Small intestine (tissue), 16 donors: ENCODE results near the gene PWWP3B. TPM values are rescaled to one million over a fixed set of nuclear protein-coding genes. Genes with fewer than 3 reads are reported as not detected.

ENCODE experiments used
- DNase-seq, 2 donors: peaks; one replicate each; pipeline versions ENCODE4 v3.0.0 to v3.0.0-alpha.2; 2013
- FAIRE-seq: peaks from 2 replicates; lab custom pipeline; 2012; peaks lifted over from hg19 to GRCh38; lab: Jason Lieb, UNC
- H3K27ac ChIP-seq, 3 donors: one replicate each; pipeline ENCODE4 v1.5.1; 2013; ENCODE audit warnings: low read length in 2 of 3, mild to moderate bottlenecking in 2 of 3, control low read depth in 1 of 3, inconsistent platforms in 1 of 3, low read depth in 1 of 3, moderate library complexity in 1 of 3
- H3K27me3 ChIP-seq, 3 donors: one replicate each; pipeline ENCODE4 v1.6.1; 2013; ENCODE audit warnings: low read length in 3 of 3, inconsistent platforms in 1 of 3; ENCODE audit not compliant: control insufficient read depth in 3 of 3, insufficient read depth in 3 of 3
- H3K36me3 ChIP-seq, 3 donors: one replicate each; pipeline ENCODE4 v1.6.1; 2013; ENCODE audit warnings: low read length in 3 of 3, inconsistent platforms in 1 of 3, low read depth in 1 of 3, mild to moderate bottlenecking in 1 of 3, moderate library complexity in 1 of 3; ENCODE audit not compliant: control insufficient read depth in 3 of 3, insufficient read depth in 2 of 3
- H3K4me1 ChIP-seq, 3 donors: one replicate each; pipeline ENCODE4 v1.6.1; 2013; ENCODE audit warnings: low read length in 2 of 3, inconsistent platforms in 1 of 3, low read depth in 1 of 3, mild to moderate bottlenecking in 1 of 3, moderate library complexity in 1 of 3; ENCODE audit not compliant: control insufficient read depth in 3 of 3, insufficient read depth in 2 of 3
- H3K4me3 ChIP-seq, 3 donors: one replicate each; pipeline ENCODE4 v1.5.1; 2013; ENCODE audit warnings: low read length in 3 of 3, control low read depth in 1 of 3, inconsistent platforms in 1 of 3, low read depth in 1 of 3, mild to moderate bottlenecking in 1 of 3, moderate library complexity in 1 of 3
- H3K9me3 ChIP-seq, 2 donors: one replicate each; pipeline ENCODE4 v1.6.1; 2013; ENCODE audit warnings: low read depth in 1 of 2, low read length in 1 of 2; ENCODE audit not compliant: control insufficient read depth in 2 of 2, insufficient read depth in 1 of 2
- WGBS, 3 donors: extraction: QIAGEN DNeasy Blood & Tissue Kit; methylation state at CpG; one replicate each; pipeline ENCODE4 v1.1.7; 2013; 5-methylcytosine and 5-hydroxymethylcytosine counted together
- long read RNA-seq, 10 donors: transcript quantifications; one replicate each; lab custom pipeline, GENCODE V29; 2026
- polyA plus RNA-seq, 4 donors: library from polyadenylated mRNA; stranded (reverse) in 3 of 4; unstranded in 1 of 4; fragments of 200-250 nt in 3 of 4; fragments of 120-200 nt in 1 of 4; gene quantifications; one replicate each; pipeline versions ENCODE4 v1.2.1 to v1.2.3, GENCODE V29; 2013
- donor health status: healthy with polysubstance abuse.
- donor health status: control.
- donor health status: control.
- donor health status: Bipolar disorder and iron deficiency.
- donor health status: healthy.

The PWWP3B gene
- polyA plus RNA-seq: 10 to 100 TPM in 1 of 4 donors, under 1 TPM in 1, not detected in 2; 0.10 to 34.0 TPM
- long read RNA-seq, donor 1, full-length matches to known transcripts: 7 of 7 reads
- long read RNA-seq, donor 1, partial matches to known transcripts: 0 of 7 reads
- long read RNA-seq, donor 1, other reads (novel, unspliced or antisense): 0 of 7 reads
- long read RNA-seq, donor 2: 0 reads
- long read RNA-seq, donor 3, full-length matches to known transcripts: 2 of 2 reads
- long read RNA-seq, donor 3, partial matches to known transcripts: 0 of 2 reads
- long read RNA-seq, donor 3, other reads (novel, unspliced or antisense): 0 of 2 reads
- long read RNA-seq, donor 4: 0 reads
- long read RNA-seq, donor 5: 0 reads
- long read RNA-seq, donor 6, full-length matches to known transcripts: 8 of 8 reads
- long read RNA-seq, donor 6, partial matches to known transcripts: 0 of 8 reads
- long read RNA-seq, donor 6, other reads (novel, unspliced or antisense): 0 of 8 reads
- long read RNA-seq, donor 7, full-length matches to known transcripts: 5 of 5 reads
- long read RNA-seq, donor 7, partial matches to known transcripts: 0 of 5 reads
- long read RNA-seq, donor 7, other reads (novel, unspliced or antisense): 0 of 5 reads
- long read RNA-seq, donor 8: 0 reads
- long read RNA-seq, donor 9, full-length matches to known transcripts: 1 of 1 reads
- long read RNA-seq, donor 9, partial matches to known transcripts: 0 of 1 reads
- long read RNA-seq, donor 9, other reads (novel, unspliced or antisense): 0 of 1 reads
- long read RNA-seq, donor 10, full-length matches to known transcripts: 8 of 8 reads
- long read RNA-seq, donor 10, partial matches to known transcripts: 0 of 8 reads
- long read RNA-seq, donor 10, other reads (novel, unspliced or antisense): 0 of 8 reads

DNA sequence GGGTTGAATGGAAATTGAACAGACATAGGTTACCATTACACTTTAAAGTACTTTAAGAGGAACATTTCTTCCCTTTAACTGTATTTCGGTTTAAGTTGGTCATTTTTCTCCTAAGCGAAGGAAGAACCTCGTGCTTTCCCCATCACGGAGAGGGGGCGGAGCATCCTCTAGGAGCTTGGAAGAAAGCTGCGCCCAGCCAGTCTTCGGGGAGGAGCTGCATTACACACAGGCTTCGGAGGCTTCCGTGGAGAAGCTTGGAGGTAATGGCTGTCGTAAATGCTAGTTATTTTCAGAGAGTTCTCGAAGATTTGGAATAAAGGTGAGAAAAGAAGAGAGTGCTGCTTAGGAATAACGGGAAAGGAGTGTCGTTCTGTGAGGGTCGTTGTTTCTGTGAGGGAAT lies at the start of gene PWWP3B:
PWWP3B (plus strand) TSS at position 199 of the 400 bp plus-strand sequence. CDS start 37,128 bp downstream, outside the sequence.
- 9 to 31% (median 10%) methylated on average over 14 of the region's 14 CpGs for WGBS, 3 donors
- H3K9me3 ChIP-seq: no peaks in the 10 kb centered on the region
- peaks cover 0 to 4% (median 0%) of the 10 kb centered on the region in 3 donors for H3K4me1 ChIP-seq
- H3K27me3 ChIP-seq: no peaks in the 10 kb centered on the region
- no peaks in the 10 kb centered on the region for H3K36me3 ChIP-seq
- FAIRE-seq: no peak
- peak; percentile 27 to 79 for DNase-seq
- H3K27ac ChIP-seq: peak within 1 kb of the TSS in 1 of 3 donors; percentile 74
- H3K4me3 ChIP-seq: peak within 1 kb of the TSS in 1 of 3 donors; percentile 52

DNA sequence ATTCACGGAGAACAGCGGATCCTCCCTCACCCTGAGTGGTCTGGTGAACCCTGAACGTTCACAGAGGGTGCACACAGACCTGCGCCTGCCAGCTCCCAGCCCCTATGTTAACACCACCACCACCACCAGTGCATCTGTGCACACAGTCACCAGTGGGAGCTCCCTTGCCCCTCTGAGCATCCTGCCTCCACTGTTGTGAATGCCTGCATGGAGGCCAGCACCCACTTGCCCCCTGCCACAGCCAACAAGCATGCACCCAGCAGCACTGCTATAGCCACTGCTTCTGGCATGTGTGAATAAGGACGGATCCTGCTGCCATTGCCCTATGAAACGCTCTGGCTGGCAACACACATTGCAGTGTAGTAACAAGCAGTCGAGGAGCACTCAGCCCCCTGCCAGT lies 29.1 kb upstream of the PWWP3B start:
- no peaks in the 10 kb centered on the region for H3K36me3 ChIP-seq
- no peaks in the 10 kb centered on the region for H3K27me3 ChIP-seq
- H3K27ac ChIP-seq: no peak overlapping the region
- H3K4me1 ChIP-seq: no peaks in the 10 kb centered on the region
- no peaks in the 10 kb centered on the region for H3K9me3 ChIP-seq
- FAIRE-seq (no peak), DNase-seq (no peak)
- no peak overlapping the region for H3K4me3 ChIP-seq
- WGBS, 3 donors: 77 to 87% (median 81%) methylated on average over 7 of the region's 7 CpGs

DNA sequence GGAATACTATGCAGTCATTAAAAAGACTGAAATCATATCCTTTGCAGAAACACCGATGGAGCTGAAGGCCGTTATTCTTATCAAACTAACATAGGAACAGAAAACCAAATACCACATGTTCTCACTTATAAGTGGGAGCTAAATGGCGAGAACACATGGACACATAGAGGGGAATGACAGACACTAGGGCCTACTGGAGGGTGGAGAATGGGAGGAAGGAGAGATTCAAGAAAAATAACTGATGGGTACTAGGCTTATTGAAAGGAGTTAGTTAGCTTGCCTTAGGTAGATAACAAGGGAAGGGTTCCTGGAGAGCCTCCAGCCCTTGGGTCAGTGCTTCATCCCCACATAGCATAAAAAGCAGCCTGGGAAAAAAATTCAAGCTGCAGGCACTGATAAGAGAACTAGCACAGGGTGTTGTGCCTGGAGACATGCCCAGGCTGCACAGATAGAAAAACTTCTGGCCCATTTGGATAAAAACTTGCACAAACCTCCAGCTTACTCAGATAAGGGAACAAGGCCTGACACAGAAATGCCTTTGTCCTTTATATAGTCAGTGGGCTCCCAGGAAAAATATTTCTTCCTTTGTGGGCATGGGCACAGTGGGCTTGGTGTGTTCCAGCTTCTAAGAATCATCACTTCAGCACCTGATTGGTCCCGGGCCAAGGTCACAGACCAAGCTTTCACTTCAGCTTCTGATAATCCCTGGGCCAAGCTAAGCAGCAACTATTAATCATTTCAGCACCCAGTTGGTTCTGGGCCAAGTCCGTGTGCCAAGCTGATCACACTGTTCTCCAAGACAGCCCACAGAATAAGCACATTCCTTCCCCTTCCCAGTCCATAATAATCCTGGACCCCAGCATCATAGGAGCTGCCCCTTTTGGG lies 23.1 kb upstream of the PWWP3B start:
- Histone ChIP-seq H3K9me3 (no peaks in the 10 kb centered on the region), H3K4me1 (no peaks in the 10 kb centered on the region), H3K27me3 (no peaks in the 10 kb centered on the region), H3K4me3 (no peak overlapping the region), H3K27ac (no peak overlapping the region), H3K36me3 (no peaks in the 10 kb centered on the region)
- WGBS, 3 donors: 37 to 75% (median 51%) methylated on average over 5 of the region's 5 CpGs
- FAIRE-seq (no peak), DNase-seq (peak in 1 of 2 donors; percentile 11)

DNA sequence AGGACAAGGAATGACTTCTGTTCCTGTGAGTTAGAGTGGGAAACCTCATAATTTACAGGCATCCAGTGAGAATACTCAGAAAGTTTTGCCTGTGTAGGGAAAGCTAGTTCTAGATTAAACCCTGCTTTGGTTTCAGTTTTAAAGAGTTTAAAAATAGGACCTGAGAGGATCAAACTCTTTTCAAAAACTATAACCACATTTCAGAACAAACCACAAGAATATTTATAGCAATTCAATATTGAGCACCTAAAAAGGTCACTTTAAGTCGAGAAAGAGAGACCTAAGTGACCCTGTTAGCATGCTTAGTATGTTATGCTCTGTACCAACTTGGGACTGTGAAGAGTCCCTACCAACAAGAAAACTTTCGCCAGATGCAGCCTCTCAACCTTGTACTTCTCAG lies 17.4 kb upstream of the PWWP3B start:
- 38 to 76% (median 53%) methylated on average over 2 of the region's 2 CpGs for WGBS, 3 donors
- FAIRE-seq (no peak), DNase-seq (no peak)
- H3K36me3 ChIP-seq: no peaks in the 10 kb centered on the region
- no peak overlapping the region for H3K4me3 ChIP-seq
- no peaks in the 10 kb centered on the region for H3K4me1 ChIP-seq
- H3K9me3 ChIP-seq: no peaks in the 10 kb centered on the region
- H3K27me3 ChIP-seq: no peaks in the 10 kb centered on the region
- H3K27ac ChIP-seq: no peak overlapping the region

DNA sequence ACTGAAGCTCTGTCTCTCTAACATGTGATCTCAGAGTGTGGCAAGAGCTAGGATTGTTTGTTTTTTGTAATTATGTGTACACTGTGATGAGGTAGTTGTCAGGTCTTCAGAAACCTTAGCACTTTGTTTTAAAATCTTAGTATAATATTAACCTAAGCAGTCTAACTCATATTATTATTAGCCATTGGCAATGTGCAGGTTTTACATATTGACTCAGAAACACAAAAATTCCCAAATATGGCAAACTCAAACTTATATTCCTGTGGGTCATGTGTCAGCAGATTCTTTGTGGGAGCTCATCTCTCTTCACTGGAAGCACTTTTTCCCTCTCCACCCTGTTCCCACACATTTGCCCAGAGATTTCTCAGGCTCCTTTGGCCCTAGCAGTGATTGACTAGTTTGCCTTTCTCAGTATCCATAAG lies 8.2 kb upstream of the PWWP3B start:
- no peaks in the 10 kb centered on the region for H3K9me3 ChIP-seq
- H3K4me1 ChIP-seq: no peaks in the 10 kb centered on the region
- no peaks in the 10 kb centered on the region for H3K27me3 ChIP-seq
- H3K27ac ChIP-seq: no peak overlapping the region
- no peak overlapping the region for H3K4me3 ChIP-seq
- DNase-seq (peak in 1 of 2 donors; percentile 46), FAIRE-seq (no peak)
- H3K36me3 ChIP-seq: no peaks in the 10 kb centered on the region

DNA sequence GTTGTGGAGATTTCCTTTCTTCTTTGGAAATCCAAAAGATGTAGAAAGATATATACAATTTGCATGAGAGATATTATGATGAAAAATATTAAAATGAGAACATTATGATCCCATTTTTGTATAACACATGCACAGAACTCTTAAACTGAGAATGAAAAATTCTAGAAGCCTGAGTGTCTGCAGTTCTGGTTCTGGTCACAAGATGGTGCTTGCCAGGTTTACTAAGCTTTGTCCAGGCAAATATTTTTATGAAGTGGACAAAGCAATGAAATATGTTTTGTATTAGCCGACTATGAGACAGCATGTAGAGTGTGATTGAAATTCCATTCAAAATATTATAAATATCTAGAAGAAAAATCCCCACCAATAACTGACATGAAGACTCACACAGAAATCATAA lies 2.2 kb downstream of the PWWP3B start:
- H3K9me3 ChIP-seq: no peaks in the 10 kb centered on the region
- no peaks in the 10 kb centered on the region for H3K27me3 ChIP-seq
- H3K4me1 ChIP-seq: peaks cover 0 to 4% (median 0%) of the 10 kb centered on the region in 3 donors
- H3K36me3 ChIP-seq: no peaks in the 10 kb centered on the region
- H3K4me3 ChIP-seq: no peak overlapping the region
- 7 to 24% (median 19%) methylated on average over 1 of the region's 1 CpG for WGBS, 3 donors
- DNase-seq: peak; percentile 1 to 40
- H3K27ac ChIP-seq: peak overlapping the region in 1 of 3 donors; percentile 26
- FAIRE-seq: no peak

DNA sequence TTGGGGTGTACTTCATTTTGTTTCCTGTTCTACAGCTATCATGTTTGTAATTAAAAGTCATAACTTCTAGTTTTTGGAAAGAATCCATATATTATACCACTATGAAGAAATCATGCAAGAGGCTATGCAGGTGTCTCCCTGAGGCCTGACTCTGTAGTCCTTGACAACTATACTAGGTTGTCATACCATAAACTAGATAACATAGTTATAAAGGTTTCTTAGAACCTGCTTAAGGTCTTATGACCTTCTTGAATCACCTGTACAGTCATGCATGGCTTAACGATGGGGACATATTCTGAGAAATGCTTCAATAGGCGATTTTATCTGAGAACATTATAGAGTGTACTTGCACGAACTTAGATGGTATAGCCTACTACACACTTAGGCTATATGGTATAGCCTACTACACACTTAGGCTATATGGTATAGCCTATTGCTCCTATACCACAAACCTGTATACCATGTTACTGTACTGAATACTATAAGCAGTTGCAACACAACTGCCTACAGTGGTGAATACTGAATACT lies 3.3 kb downstream of the PWWP3B start:
- no peaks in the 10 kb centered on the region for H3K9me3 ChIP-seq
- no peak for FAIRE-seq
- DNase-seq: peak in 1 of 2 donors; percentile 52
- H3K36me3 ChIP-seq: no peaks in the 10 kb centered on the region
- H3K27ac ChIP-seq: peak overlapping the region in 1 of 3 donors; percentile 26
- no peaks in the 10 kb centered on the region for H3K27me3 ChIP-seq
- no peak overlapping the region for H3K4me3 ChIP-seq
- peaks cover 0 to 4% (median 0%) of the 10 kb centered on the region in 3 donors for H3K4me1 ChIP-seq
- 51 to 80% (median 52%) methylated on average over 3 of the region's 3 CpGs for WGBS, 3 donors
